Measurements from ENCODE around the gene SRPK2.

SRPK2 gene

DNA sequence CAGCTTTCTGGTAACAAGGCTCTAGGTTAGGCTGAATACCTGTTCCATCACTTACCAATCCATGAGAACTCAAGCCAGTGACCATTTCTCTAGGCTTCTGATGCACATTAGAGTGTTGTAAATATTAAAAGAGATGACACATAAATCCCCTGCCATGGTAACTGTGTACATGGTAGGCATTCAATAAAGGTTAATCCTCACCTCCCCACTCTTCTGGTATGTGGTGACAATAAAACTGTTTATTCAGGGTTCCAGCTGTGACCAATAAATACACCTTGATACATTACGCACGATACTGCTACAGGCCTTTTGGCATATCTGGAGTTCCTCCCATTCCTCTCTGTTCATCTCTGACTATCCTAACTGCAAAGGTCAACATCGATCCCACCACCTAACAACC lies 171.9 kb downstream of the SRPK2 start:
- no peak for DNase-seq (ENCODE audit: low spot score)
- TF ChIP-seq, protein P1, sequence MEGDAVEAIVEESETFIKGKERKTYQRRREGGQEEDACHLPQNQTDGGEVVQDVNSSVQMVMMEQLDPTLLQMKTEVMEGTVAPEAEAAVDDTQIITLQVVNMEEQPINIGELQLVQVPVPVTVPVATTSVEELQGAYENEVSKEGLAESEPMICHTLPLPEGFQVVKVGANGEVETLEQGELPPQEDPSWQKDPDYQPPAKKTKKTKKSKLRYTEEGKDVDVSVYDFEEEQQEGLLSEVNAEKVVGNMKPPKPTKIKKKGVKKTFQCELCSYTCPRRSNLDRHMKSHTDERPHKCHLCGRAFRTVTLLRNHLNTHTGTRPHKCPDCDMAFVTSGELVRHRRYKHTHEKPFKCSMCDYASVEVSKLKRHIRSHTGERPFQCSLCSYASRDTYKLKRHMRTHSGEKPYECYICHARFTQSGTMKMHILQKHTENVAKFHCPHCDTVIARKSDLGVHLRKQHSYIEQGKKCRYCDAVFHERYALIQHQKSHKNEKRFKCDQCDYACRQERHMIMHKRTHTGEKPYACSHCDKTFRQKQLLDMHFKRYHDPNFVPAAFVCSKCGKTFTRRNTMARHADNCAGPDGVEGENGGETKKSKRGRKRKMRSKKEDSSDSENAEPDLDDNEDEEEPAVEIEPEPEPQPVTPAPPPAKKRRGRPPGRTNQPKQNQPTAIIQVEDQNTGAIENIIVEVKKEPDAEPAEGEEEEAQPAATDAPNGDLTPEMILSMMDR (IDR thresholded peaks at IDR 0.05; ENCODE audit: borderline replicate concordance, control extremely low read depth, extremely low read depth, insufficient read depth, missing control alignments), result no peak
- in situ Hi-C loops (cut with MboI; ENCODE audit: low sequenced_read_pairs, unreplicated experiment), result no loop called here

DNA sequence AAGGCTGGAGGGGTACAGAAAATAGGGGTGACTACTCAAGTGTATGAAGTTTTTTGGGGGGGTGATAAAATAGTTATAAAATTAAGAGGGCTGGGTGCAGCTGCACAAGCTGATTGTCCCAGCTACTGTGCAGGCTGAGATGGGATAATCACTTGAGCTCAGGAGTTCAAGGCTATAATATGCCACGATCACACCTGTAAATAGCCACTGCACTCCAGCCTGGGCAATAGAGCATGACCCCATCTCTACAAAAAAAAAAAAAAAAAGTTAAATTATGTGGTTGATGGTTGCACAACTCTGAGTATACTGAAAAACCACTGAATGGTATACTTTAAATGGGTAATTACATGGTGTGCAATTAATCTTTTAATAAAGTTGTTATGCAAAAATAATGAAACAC lies 172.9 kb downstream of the SRPK2 start:
- TF ChIP-seq, protein P1 (IDR thresholded peaks at IDR 0.05; ENCODE audit: borderline replicate concordance, control extremely low read depth, extremely low read depth, insufficient read depth, missing control alignments), result no peak
- in situ Hi-C loops (cut with MboI; ENCODE audit: low sequenced_read_pairs, unreplicated experiment), result no loop called here
- DNase-seq (ENCODE audit: low spot score), result no peak

DNA sequence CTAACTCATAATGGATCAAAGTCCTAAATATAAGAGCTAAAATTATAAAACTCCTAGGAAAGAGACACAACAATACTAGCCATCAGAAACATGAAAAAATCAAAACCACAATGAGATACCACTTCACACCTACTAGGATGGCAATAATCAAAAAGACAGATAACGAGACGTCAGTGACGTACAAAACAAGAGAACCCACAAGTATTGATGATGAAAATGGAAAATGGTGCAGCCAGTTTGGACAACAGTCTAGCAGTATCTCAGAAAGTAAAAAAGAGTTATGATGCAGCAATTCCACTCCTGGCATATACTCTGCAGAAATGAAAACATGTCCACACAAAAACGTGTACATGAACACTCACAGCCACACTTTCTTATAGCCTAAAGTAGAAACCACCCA lies 173.5 kb downstream of the SRPK2 start:
- in situ Hi-C loops (cut with MboI; ENCODE audit: low sequenced_read_pairs, unreplicated experiment), result no loop called here
- TF ChIP-seq, protein P1 (IDR thresholded peaks at IDR 0.05; ENCODE audit: borderline replicate concordance, control extremely low read depth, extremely low read depth, insufficient read depth, missing control alignments), result no peak
- no peak for DNase-seq (ENCODE audit: low spot score)

DNA sequence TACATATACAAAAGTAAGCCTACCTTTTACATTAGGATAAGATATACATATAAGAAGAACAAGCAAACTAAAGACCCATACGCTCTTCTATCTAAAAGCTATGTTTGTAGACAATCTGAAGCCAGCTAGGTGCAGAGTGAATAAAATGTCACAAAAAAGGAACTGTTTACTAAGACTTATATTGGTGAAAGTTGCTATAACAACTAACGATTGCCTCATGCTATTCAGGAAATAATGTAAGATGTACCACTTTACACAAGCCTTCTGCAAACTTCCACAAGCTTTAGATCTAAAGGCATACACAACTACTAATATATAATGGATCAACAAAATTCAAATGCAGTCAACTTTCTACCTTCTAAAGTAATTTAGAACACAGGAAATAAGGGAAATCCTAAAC lies 175.1 kb downstream of the SRPK2 start:
- TF ChIP-seq, protein P1 (IDR thresholded peaks at IDR 0.05; ENCODE audit: borderline replicate concordance, control extremely low read depth, extremely low read depth, insufficient read depth, missing control alignments), result no peak
- in situ Hi-C loops (cut with MboI; ENCODE audit: low sequenced_read_pairs, unreplicated experiment), result no loop called here
- DNase-seq (ENCODE audit: low spot score), result no peak

DNA sequence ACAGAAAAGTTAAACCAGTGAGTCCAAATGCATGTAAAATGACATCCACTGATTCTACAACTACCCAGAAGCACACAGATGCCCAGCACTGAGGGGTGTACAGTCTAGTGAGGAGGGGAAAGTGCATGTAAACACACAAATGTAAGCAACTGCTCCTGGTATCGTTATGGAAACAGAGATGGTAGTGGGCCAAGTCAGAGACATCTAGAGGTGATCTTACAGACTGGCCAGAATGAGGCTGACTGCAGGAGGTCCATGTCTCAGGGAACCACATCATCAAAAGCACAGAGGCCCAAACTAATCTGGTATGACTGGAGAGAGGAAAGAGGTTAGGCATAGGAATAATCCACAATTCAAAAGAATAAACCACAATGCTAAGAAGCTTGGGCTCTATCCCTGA lies 176.5 kb downstream of the SRPK2 start:
- TF ChIP-seq, protein P1 (IDR thresholded peaks at IDR 0.05; ENCODE audit: borderline replicate concordance, control extremely low read depth, extremely low read depth, insufficient read depth, missing control alignments), result no peak
- in situ Hi-C loops (cut with MboI; ENCODE audit: low sequenced_read_pairs, unreplicated experiment), result no loop called here
- no peak for DNase-seq (ENCODE audit: low spot score)

DNA sequence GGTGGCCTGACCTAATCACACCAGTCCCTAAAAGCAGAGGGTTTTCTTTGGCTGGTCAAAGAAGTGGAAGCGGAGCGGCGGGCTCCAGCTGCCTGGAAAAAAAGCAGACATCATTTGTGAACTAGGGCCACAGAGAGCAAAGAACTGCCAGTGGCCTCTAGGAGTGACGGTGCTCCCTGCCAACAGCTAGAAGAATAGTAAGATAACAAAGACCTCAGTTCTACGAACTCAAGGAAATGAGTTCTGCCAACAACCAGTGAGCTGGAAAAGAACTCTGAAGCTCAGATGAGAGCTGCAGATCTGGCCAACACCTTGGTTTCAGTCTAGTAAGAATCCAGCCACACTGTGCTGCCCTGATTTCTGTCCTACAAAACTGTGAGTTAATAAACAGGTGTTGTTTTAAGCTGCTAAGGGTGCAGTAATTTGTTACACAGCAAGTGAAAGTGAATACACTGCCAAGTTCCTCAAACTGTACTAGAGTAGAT lies 178.0 kb downstream of the SRPK2 start:
- TF ChIP-seq, protein P1 (IDR thresholded peaks at IDR 0.05; ENCODE audit: borderline replicate concordance, control extremely low read depth, extremely low read depth, insufficient read depth, missing control alignments), result no peak
- in situ Hi-C loops (cut with MboI; ENCODE audit: low sequenced_read_pairs, unreplicated experiment), result no loop called here
- DNase-seq (ENCODE audit: low spot score), result peak; percentile 25

DNA sequence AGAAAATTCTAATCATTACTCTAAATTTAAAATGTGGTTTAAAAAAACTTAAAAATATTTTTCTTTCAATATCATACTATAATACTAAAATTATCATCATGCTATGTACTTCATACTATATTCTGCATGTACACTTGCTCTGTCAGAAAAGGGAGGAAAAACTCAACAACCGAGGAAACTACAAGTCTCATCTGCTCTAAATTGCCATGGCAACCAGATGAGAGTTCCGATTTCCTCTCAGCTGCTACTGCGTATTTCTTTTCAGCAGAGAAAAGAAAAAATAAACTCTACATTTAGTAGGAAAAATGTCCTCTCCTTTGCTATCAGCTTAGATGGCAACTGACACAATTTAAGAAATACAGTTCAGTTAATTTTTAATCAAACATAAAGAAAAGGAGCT lies 178.9 kb downstream of the SRPK2 start:
- no peak for DNase-seq (ENCODE audit: low spot score)
- in situ Hi-C loops (cut with MboI; ENCODE audit: low sequenced_read_pairs, unreplicated experiment), result no loop called here
- TF ChIP-seq, protein P1 (IDR thresholded peaks at IDR 0.05; ENCODE audit: borderline replicate concordance, control extremely low read depth, extremely low read depth, insufficient read depth, missing control alignments), result no peak
